ENCODE results near the gene IGFBP4.
A peak's percentile ranks its signal among the peaks of the same experiment; 100 is the strongest.

- TF ChIP-seq CTCF (IDR thresholded peaks at IDR 0.05; ENCODE audit: low read depth, low read length, missing input control) (peak; percentile 70), MAX (IDR thresholded peaks at IDR 0.05) (no peak), GABPA (IDR thresholded peaks at IDR 0.05 in 1 of 2, conservative IDR thresholded peaks at IDR 0.05 in 1 of 2) (no peak), SP1 (IDR thresholded peaks at IDR 0.05) (no peak), RXRA (IDR thresholded peaks at IDR 0.05) (no peak), RAD21 (IDR thresholded peaks at IDR 0.05) (peak; percentile 81 to 85)
These were observed 27.9 kb upstream of the IGFBP4 start for GRCh38 chr17:40415390-40415789.

Data from liver (tissue), 3 donors.